Gastroesophageal sphincter (tissue), 4 donors: ENCODE results near the gene CLASRP. TPM values are rescaled to one million over a fixed set of nuclear protein-coding genes. Genes with fewer than 3 reads are reported as not detected.

ENCODE experiments used
- ATAC-seq: fragments of 150-250 bp; one replicate; pipeline ENCODE4 v1.9.1; 2016; ENCODE audit warnings: mild to moderate bottlenecking, moderate library complexity
- H3K27ac ChIP-seq, 4 donors: fragments of 200-600 bp; sonication (generic) in 3 of 4; 1 replicate in 3 of 4; 2 replicates in 1 of 4; pipeline ENCODE4 v1.5.1; 2016 to 2019
- H3K27me3 ChIP-seq: fragments of 200-600 bp; sonication (generic); one replicate; pipeline ENCODE4 v1.5.1; 2019
- H3K36me3 ChIP-seq, 2 donors: fragments of 200-600 bp; sonication (generic); one replicate each; pipeline ENCODE4 v1.5.1; 2019; ENCODE audit warnings: control low read depth in 1 of 2
- H3K4me1 ChIP-seq, 3 donors: fragments of 200-600 bp; sonication (generic); 1 replicate in 2 of 3; 2 replicates in 1 of 3; pipeline ENCODE4 v1.5.1; 2016 to 2019; ENCODE audit warnings: control low read depth in 2 of 3
- H3K4me3 ChIP-seq, 2 donors: fragments of 200-600 bp; sonication (generic); one replicate each; pipeline ENCODE4 v1.5.1; 2019; ENCODE audit warnings: mild to moderate bottlenecking in 1 of 2, moderate library complexity in 1 of 2
- H3K9me3 ChIP-seq, 3 donors: fragments of 200-600 bp; sonication (generic); one replicate each; pipeline ENCODE4 v1.5.1; 2017 to 2019; ENCODE audit warnings: control low read depth in 2 of 3
- CTCF ChIP-seq, 4 experiments: fragments of 200-600 bp in 2 of 4; fragments of 450-650 bp in 2 of 4; sonication (generic) in 1 of 4; IDR thresholded peaks; one replicate each; pipeline ENCODE4 v1.5.1; 2017 to 2019; ENCODE audit warnings: antibody characterized with exemption in 4 of 4, mild to moderate bottlenecking in 2 of 4, moderate library complexity in 2 of 4
- EP300 ChIP-seq: sonication (generic); formaldehyde crosslinking; IDR thresholded peaks from one replicate; pipeline ENCODE4 v1.6.1; 2017; ENCODE audit warnings: antibody characterized with exemption, mild to moderate bottlenecking
- POLR2A ChIP-seq, 2 donors: fragments of 450-650 bp; IDR thresholded peaks; one replicate each; pipeline ENCODE4 v1.6.1; 2017; ENCODE audit warnings: antibody characterized with exemption in 2 of 2, mild to moderate bottlenecking in 2 of 2, moderate library complexity in 1 of 2
- POLR2AphosphoS5 ChIP-seq: sonication (generic); formaldehyde crosslinking; IDR thresholded peaks from one replicate; pipeline ENCODE4 v1.6.1; 2017; ENCODE audit warnings: antibody characterized with exemption
- WGBS, 2 donors: methylation state at CpG; one replicate each; pipeline ENCODE4 v1.1.5; 2018; ENCODE audit warnings: low coverage in 1 of 2; 5-methylcytosine and 5-hydroxymethylcytosine counted together
- total RNA-seq, 4 donors: library from RNA; depleted of rRNA; stranded (reverse); fragments of >200 nt; gene quantifications; one replicate each; pipeline ENCODE4 v1.1.0, GENCODE V29; 2016

The CLASRP gene
- total RNA-seq, 4 donors from 2014 or later: 33.6 to 82.5 (median 54.7) TPM

- Histone ChIP-seq H3K27ac (no peak overlapping the region), H3K4me3 (no peak overlapping the region)
- TF ChIP-seq EP300 (no peak), CTCF (IDR thresholded peaks at IDR 0.05) (no peak), POLR2AphosphoS5 (no peak), POLR2A (IDR thresholded peaks at IDR 0.05) (no peak)
Observed at GRCh38 chr19:45113628-45114027, 74.8 kb downstream of the CLASRP start.

GRCh38 chr19:45114116-45114515 lies 75.3 kb downstream of the CLASRP start:
- H3K36me3 ChIP-seq: no peaks in the 10 kb centered on the region
- no peak overlapping the region for H3K27ac ChIP-seq
- no peak for TF ChIP-seq CTCF (IDR thresholded peaks at IDR 0.05)
- TF ChIP-seq POLR2A (IDR thresholded peaks at IDR 0.05): no peak
- TF ChIP-seq EP300: no peak
- TF ChIP-seq POLR2AphosphoS5: no peak
- ATAC-seq: no peak
- no peak overlapping the region for H3K4me3 ChIP-seq
- H3K9me3 ChIP-seq: no peaks in the 10 kb centered on the region
- H3K4me1 ChIP-seq: peaks cover 0 to 24% (median 4%) of the 10 kb centered on the region in 3 donors
- WGBS, 2 donors: 80% methylated on average over 1 of the region's 4 CpGs; no CpG with 5 or more reads in 1 of the 2 donors
- no peaks in the 10 kb centered on the region for H3K27me3 ChIP-seq

More at GRCh38 chr19:45113628-45114027, 74.8 kb downstream of the CLASRP start:
- 80% methylated on average over 2 of the region's 9 CpGs; no CpG with 5 or more reads in 1 of the 2 donors for WGBS, 2 donors
- no peak for ATAC-seq
- Histone ChIP-seq H3K4me1 (peaks cover 0 to 22% (median 4%) of the 10 kb centered on the region in 3 donors), H3K36me3 (no peaks in the 10 kb centered on the region), H3K9me3 (no peaks in the 10 kb centered on the region), H3K27me3 (no peaks in the 10 kb centered on the region)

DNA sequence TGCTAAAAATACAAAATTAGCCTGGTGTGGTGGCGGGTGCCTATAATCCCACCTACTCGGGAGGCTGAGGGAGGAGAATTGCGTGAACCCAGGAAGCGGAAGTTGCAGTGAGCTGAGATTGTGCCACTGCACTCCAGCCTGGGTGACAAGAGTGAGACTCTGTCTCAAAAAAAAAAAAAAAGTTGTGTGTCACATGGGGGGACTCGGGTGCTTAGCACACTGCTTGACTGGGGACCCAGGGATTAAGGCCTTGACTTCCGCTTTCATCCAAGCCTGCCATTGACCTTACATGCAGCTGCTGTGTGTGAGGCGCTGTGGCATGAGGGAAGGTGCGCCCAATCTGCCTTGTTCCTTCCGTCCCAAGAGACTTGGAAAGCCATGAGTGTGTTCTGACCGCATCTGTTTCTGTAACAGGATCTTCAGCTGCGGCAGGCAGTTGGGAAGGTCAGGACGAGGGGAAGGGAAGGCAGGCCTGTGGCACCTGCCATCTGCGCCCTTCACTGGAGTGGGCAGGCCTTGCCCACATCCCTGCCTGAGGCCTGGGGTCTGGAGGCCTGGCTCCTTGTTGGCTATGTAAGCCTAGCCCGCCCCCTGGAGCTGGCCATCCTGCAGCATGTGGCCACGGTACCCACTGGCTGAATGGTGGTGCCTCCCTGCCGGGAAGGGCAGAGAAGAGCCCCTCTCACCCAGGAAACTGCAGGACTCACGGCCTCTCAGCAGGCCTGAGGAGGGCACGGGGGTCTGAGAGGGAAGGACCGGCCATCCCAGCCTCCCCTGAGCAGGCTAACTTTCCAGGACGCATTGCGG lies 77.2 kb downstream of the CLASRP start:
- Histone ChIP-seq H3K9me3 (no peaks in the 10 kb centered on the region), H3K4me3 (no peak overlapping the region), H3K4me1 (peaks cover 0 to 24% (median 4%) of the 10 kb centered on the region in 3 donors), H3K27me3 (no peaks in the 10 kb centered on the region), H3K36me3 (no peaks in the 10 kb centered on the region), H3K27ac (no peak overlapping the region)
- 93 to 100% methylated on average over 1 to 7 of the region's 21 CpGs for WGBS, 2 donors
- ATAC-seq: no peak
- TF ChIP-seq CTCF (IDR thresholded peaks at IDR 0.05) (no peak), EP300 (no peak), POLR2A (IDR thresholded peaks at IDR 0.05) (no peak), POLR2AphosphoS5 (no peak)

- Histone ChIP-seq H3K27ac (no peak overlapping the region), H3K4me3 (no peak overlapping the region), H3K27me3 (no peaks in the 10 kb centered on the region), H3K4me1 (peaks cover 0 to 24% (median 4%) of the 10 kb centered on the region in 3 donors), H3K9me3 (no peaks in the 10 kb centered on the region), H3K36me3 (no peaks in the 10 kb centered on the region)
- 52% methylated on average over 5 of the region's 16 CpGs; no CpG with 5 or more reads in 1 of the 2 donors for WGBS, 2 donors
- no peak for ATAC-seq
- TF ChIP-seq POLR2A (IDR thresholded peaks at IDR 0.05) (no peak), CTCF (IDR thresholded peaks at IDR 0.05) (no peak), EP300 (no peak), POLR2AphosphoS5 (no peak)
Observed at GRCh38 chr19:45117167-45117594, 78.3 kb downstream of the CLASRP start.

GRCh38 chr19:45117671-45118070 lies 78.8 kb downstream of the CLASRP start:
- Histone ChIP-seq H3K4me1 (peaks cover 0 to 24% (median 4%) of the 10 kb centered on the region in 3 donors), H3K27ac (no peak overlapping the region), H3K4me3 (no peak overlapping the region), H3K9me3 (no peaks in the 10 kb centered on the region), H3K36me3 (no peaks in the 10 kb centered on the region), H3K27me3 (no peaks in the 10 kb centered on the region)
- no peak for ATAC-seq
- 60% methylated on average over 3 of the region's 12 CpGs; no CpG with 5 or more reads in 1 of the 2 donors for WGBS, 2 donors
- TF ChIP-seq EP300: no peak
- TF ChIP-seq CTCF (IDR thresholded peaks at IDR 0.05): no peak
- TF ChIP-seq POLR2A (IDR thresholded peaks at IDR 0.05): no peak
